ENCODE results near the gene RASSF1. TPM values are rescaled to one million over a fixed set of nuclear protein-coding genes. Genes with fewer than 3 reads are reported as not detected.

Gene RASSF1
- total and polyA plus RNA-seq, 2 of the 13 experiments (the other 11 are each of a cell fraction or from before 2014, with no cell fraction given) = 10.2 to 27.5 TPM

- TF ChIP-seq JDP2 (CRISPR knock-in tag; IDR thresholded peaks at IDR 0.05; ENCODE audit: borderline replicate concordance) (no peak), HMGA1 (CRISPR knock-in tag; conservative IDR thresholded peaks at IDR 0.05) (no peak), ZNF652 (CRISPR knock-in tag; IDR thresholded peaks at IDR 0.05; ENCODE audit: borderline replicate concordance, low read depth) (peak; percentile 99), HDAC2 (CRISPR knock-in tag; IDR thresholded peaks at IDR 0.05) (0 out of 2 replicates have a peak, but pooled peaks have one; percentile 21), ZFAT (CRISPR knock-in tag; conservative IDR thresholded peaks at IDR 0.05) (no peak), ZNF775 (CRISPR knock-in tag; IDR thresholded peaks at IDR 0.05; ENCODE audit: borderline replicate concordance) (no peak), FOXA3 (CRISPR knock-in tag; IDR thresholded peaks at IDR 0.05) (peak; percentile 51), FOXA1 (IDR thresholded peaks at IDR 0.05) (no peak), FOXA1 (CRISPR knock-in tag; IDR thresholded peaks at IDR 0.05) (peak; percentile 16; the same call in 1 of the 2 replicates), NFYB (CRISPR knock-in tag; IDR thresholded peaks at IDR 0.05) (peak; percentile 54), CTCF (CRISPR knock-in tag; IDR thresholded peaks at IDR 0.05) (peak; percentile 54), FOXO1 (CRISPR knock-in tag; IDR thresholded peaks at IDR 0.05) (0 out of 2 replicates have a peak, but pooled peaks have one; percentile 38), GMEB1 (CRISPR knock-in tag; IDR thresholded peaks at IDR 0.05; ENCODE audit: borderline replicate concordance) (peak; percentile 78), ZNF646 (CRISPR knock-in tag; IDR thresholded peaks at IDR 0.05) (no peak), ZNF619 (CRISPR knock-in tag; IDR thresholded peaks at IDR 0.05) (no peak), ZBTB4 (CRISPR knock-in tag; IDR thresholded peaks at IDR 0.05; ENCODE audit: borderline replicate concordance) (no peak)
Observed at GRCh38 chr3:50298836-50299637, 41.6 kb downstream of the RASSF1 start, which contains the start of the genes HYAL3 and NAA80 (continued).
